B cell (primary cell): Measurements from ENCODE around the gene ASMTL.

Experiments
- CTCF ChIP-seq: fragments of 200-600 bp; IDR thresholded peaks from one replicate; pipeline ENCODE4 v1.8.0; 2022; ENCODE audit warnings: antibody characterized with exemption, mild to moderate bottlenecking
- EZH2 ChIP-seq: IDR thresholded peaks from 2 replicates; pipeline ENCODE4 v1.6.1; 2012; ENCODE audit warnings: borderline replicate concordance, low read depth, mild to moderate bottlenecking, moderate library complexity, low read length; ENCODE audit not compliant: insufficient read depth, poor library complexity, severe bottlenecking

GRCh38 chrX:1486177-1486576 lies 33.5 kb upstream of the ASMTL start:
- TF ChIP-seq CTCF (no peak), EZH2 (no peak)
